ENCODE measurements around the gene SUPT5H. TPM values are rescaled to one million over a fixed set of nuclear protein-coding genes. Genes with fewer than 3 reads are reported as not detected.

The SUPT5H gene
- total and polyA plus RNA-seq, 2 of the 13 experiments (the other 11 are each of a cell fraction or from before 2014, with no cell fraction given): 48.2 to 51.7 TPM

DNA sequence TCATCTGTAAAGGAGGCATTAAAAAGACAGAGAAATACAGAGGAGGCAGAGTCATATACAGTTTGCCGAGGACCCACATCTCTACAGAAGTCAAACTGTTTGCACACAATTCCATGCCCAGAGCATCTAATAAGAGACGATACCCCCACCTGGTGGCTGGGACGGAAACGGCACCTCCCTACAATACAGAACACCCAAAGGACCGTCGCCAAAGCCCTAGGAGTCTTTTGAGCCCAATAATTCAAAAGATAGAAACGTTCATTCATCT, 33.6 kb upstream of the SUPT5H start (continued):
- TF ChIP-seq ZNF282 (IDR thresholded peaks at IDR 0.05; ENCODE audit: partially characterized antibody): no peak
- no peak for TF ChIP-seq JARID2 (CRISPR knock-in tag; IDR thresholded peaks at IDR 0.05; ENCODE audit: insufficient replicate concordance)
- TF ChIP-seq, protein P1, sequence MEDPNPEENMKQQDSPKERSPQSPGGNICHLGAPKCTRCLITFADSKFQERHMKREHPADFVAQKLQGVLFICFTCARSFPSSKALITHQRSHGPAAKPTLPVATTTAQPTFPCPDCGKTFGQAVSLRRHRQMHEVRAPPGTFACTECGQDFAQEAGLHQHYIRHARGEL (CRISPR knock-in tag; IDR thresholded peaks at IDR 0.05): no peak
- TF ChIP-seq, protein P2, sequence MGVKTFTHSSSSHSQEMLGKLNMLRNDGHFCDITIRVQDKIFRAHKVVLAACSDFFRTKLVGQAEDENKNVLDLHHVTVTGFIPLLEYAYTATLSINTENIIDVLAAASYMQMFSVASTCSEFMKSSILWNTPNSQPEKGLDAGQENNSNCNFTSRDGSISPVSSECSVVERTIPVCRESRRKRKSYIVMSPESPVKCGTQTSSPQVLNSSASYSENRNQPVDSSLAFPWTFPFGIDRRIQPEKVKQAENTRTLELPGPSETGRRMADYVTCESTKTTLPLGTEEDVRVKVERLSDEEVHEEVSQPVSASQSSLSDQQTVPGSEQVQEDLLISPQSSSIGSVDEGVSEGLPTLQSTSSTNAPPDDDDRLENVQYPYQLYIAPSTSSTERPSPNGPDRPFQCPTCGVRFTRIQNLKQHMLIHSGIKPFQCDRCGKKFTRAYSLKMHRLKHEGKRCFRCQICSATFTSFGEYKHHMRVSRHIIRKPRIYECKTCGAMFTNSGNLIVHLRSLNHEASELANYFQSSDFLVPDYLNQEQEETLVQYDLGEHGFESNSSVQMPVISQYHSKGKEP (CRISPR knock-in tag; IDR thresholded peaks at IDR 0.05): no peak
- TF ChIP-seq ZNF550 (CRISPR knock-in tag; IDR thresholded peaks at IDR 0.05; ENCODE audit: borderline replicate concordance): no peak
- no peak for TF ChIP-seq ZNF567 (CRISPR knock-in tag; IDR thresholded peaks at IDR 0.05; ENCODE audit: borderline replicate concordance)
- TF ChIP-seq ZNF205 (CRISPR knock-in tag; IDR thresholded peaks at IDR 0.05): peak; percentile 40; the same call in 1 of the 2 replicates
- TF ChIP-seq GABPA (IDR thresholded peaks at IDR 0.05; ENCODE audit: low read depth, low read length): no peak
- no peak for TF ChIP-seq GABPA (CRISPR knock-in tag; IDR thresholded peaks at IDR 0.05; ENCODE audit: low read depth)
- TF ChIP-seq ETV5 (CRISPR knock-in tag; IDR thresholded peaks at IDR 0.05; ENCODE audit: borderline replicate concordance): no peak
- TF ChIP-seq ARNT (IDR thresholded peaks at IDR 0.05): no peak
- TF ChIP-seq PCBP1 (IDR thresholded peaks at IDR 0.05; ENCODE audit: borderline replicate concordance, low read depth, low read length): no peak
- no peak for TF ChIP-seq NFIB (CRISPR knock-in tag; IDR thresholded peaks at IDR 0.05; ENCODE audit: borderline replicate concordance)
- no peak for TF ChIP-seq ATM (IDR thresholded peaks at IDR 0.05; ENCODE audit: borderline replicate concordance)
- no peak for TF ChIP-seq EZH2 (conservative IDR thresholded peaks at IDR 0.05; ENCODE audit: low read depth, low read length)
- TF ChIP-seq RARA (CRISPR knock-in tag; IDR thresholded peaks at IDR 0.05): no peak; the same call in 1 of the 2 replicates
- no peak for TF ChIP-seq ZFX (CRISPR knock-in tag; IDR thresholded peaks at IDR 0.05; ENCODE audit: low read depth)
- TF ChIP-seq, protein P3, sequence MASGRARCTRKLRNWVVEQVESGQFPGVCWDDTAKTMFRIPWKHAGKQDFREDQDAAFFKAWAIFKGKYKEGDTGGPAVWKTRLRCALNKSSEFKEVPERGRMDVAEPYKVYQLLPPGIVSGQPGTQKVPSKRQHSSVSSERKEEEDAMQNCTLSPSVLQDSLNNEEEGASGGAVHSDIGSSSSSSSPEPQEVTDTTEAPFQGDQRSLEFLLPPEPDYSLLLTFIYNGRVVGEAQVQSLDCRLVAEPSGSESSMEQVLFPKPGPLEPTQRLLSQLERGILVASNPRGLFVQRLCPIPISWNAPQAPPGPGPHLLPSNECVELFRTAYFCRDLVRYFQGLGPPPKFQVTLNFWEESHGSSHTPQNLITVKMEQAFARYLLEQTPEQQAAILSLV (CRISPR knock-in tag; IDR thresholded peaks at IDR 0.05; ENCODE audit: borderline replicate concordance): no peak
- TF ChIP-seq, protein P4, sequence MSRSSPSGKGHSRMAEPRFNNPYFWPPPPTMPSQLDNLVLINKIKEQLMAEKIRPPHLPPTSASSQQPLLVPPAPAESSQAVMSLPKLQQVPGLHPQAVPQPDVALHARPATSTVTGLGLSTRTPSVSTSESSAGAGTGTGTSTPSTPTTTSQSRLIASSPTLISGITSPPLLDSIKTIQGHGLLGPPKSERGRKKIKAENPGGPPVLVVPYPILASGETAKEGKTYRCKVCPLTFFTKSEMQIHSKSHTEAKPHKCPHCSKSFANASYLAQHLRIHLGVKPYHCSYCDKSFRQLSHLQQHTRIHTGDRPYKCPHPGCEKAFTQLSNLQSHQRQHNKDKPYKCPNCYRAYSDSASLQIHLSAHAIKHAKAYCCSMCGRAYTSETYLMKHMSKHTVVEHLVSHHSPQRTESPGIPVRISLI (CRISPR knock-in tag; IDR thresholded peaks at IDR 0.05; ENCODE audit: borderline replicate concordance): no peak
- no peak for TF ChIP-seq ATF7 (IDR thresholded peaks at IDR 0.05)
- 0 out of 2 replicates have a peak, but pooled peaks have one; percentile 2 for TF ChIP-seq ATF7 (CRISPR knock-in tag; IDR thresholded peaks at IDR 0.05)
- no peak for TF ChIP-seq CBFB (CRISPR knock-in tag; IDR thresholded peaks at IDR 0.05)
- TF ChIP-seq AGO1 (IDR thresholded peaks at IDR 0.05; ENCODE audit: low read depth, low read length, poor library complexity, severe bottlenecking): no peak
- TF ChIP-seq, protein P5, sequence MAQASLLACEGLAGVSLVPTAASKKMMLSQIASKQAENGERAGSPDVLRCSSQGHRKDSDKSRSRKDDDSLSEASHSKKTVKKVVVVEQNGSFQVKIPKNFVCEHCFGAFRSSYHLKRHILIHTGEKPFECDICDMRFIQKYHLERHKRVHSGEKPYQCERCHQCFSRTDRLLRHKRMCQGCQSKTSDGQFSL (CRISPR knock-in tag; IDR thresholded peaks at IDR 0.05): no peak
- TF ChIP-seq ZFP62 (CRISPR knock-in tag; IDR thresholded peaks at IDR 0.05): no peak
- TF ChIP-seq ZNF337 (CRISPR knock-in tag; IDR thresholded peaks at IDR 0.05; ENCODE audit: borderline replicate concordance, low read depth): no peak
- TF ChIP-seq, protein P6, sequence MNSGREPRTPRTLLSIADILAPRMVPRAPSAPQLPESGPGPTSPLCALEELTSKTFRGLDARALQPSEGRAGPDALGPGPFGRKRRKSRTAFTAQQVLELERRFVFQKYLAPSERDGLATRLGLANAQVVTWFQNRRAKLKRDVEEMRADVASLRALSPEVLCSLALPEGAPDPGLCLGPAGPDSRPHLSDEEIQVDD (CRISPR knock-in tag; IDR thresholded peaks at IDR 0.05; ENCODE audit: borderline replicate concordance): no peak
- TF ChIP-seq CREB1 (IDR thresholded peaks at IDR 0.05): no peak
- TF ChIP-seq CREB1 (CRISPR knock-in tag; IDR thresholded peaks at IDR 0.05): no peak
- TF ChIP-seq ZNF138 (CRISPR knock-in tag; IDR thresholded peaks at IDR 0.05; ENCODE audit: low read depth): no peak
